Calu3 (cell line): ENCODE data around the gene RAB7B. TPM values are rescaled to one million over a fixed set of nuclear protein-coding genes. Genes with fewer than 3 reads are reported as not detected.

Source experiments
- BruUV-seq: library from RNA; stranded (reverse); fragments of 400-500 nt; replicated peaks from 2 replicates; lab custom pipeline; 2021; lab: Mats Ljungman, UMichigan
- CTCF ChIA-PET: fragments of 300-600 bp; sonication (Branson Sonifier 250); formaldehyde crosslinking; loops from one replicate; lab custom pipeline; 2022; ENCODE audit warnings: antibody characterized with exemption; lab: Charles Lee
- DNase-seq: peaks from one replicate; pipeline ENCODE4 v3.0.0; 2022
- H3K27ac Mint-ChIP-seq: one replicate; pipeline ENCODE4 v1.8.0; 2022; ENCODE audit warnings: mixed read lengths; ENCODE audit not compliant: unreplicated experiment
- H3K27me3 Mint-ChIP-seq: one replicate; pipeline ENCODE4 v1.8.0; 2022; ENCODE audit warnings: mixed read lengths; ENCODE audit not compliant: unreplicated experiment
- H3K36me3 Mint-ChIP-seq: one replicate; pipeline ENCODE4 v1.8.0; 2022; ENCODE audit warnings: mild to moderate bottlenecking, moderate library complexity, mixed read lengths; ENCODE audit not compliant: insufficient read depth, unreplicated experiment
- H3K4me1 Mint-ChIP-seq: one replicate; pipeline ENCODE4 v1.8.0; 2022; ENCODE audit warnings: mild to moderate bottlenecking, low read depth, mixed read lengths; ENCODE audit not compliant: unreplicated experiment
- H3K4me3 Mint-ChIP-seq: one replicate; pipeline ENCODE4 v1.8.0; 2022; ENCODE audit warnings: mild to moderate bottlenecking, low read depth, moderate library complexity, mixed read lengths; ENCODE audit not compliant: unreplicated experiment
- H3K9me3 Mint-ChIP-seq: one replicate; pipeline ENCODE4 v1.8.0; 2022; ENCODE audit warnings: low read depth, mixed read lengths; ENCODE audit not compliant: unreplicated experiment
- intact Hi-C: fragments of 100-400 bp; cut with micrococcal nuclease; formaldehyde crosslinking; loops from one replicate; pipeline ENCODE4 v1.10.0; 2022; ENCODE audit not compliant: unreplicated experiment
- total RNA-seq: library from RNA; stranded (reverse); gene quantifications from 2 replicates; pipeline ENCODE4 v1.2.3, GENCODE V29; 2022
- TF ChIP-seq, protein P1 (sequence below): fragments of 200-600 bp; IDR thresholded peaks from one replicate; pipeline ENCODE4 v1.8.0; 2022; ENCODE audit warnings: antibody characterized with exemption; ENCODE audit not compliant: unreplicated experiment

The RAB7B gene
- total RNA-seq, 1 experiment from 2014 or later, result 1.1 TPM

DNA sequence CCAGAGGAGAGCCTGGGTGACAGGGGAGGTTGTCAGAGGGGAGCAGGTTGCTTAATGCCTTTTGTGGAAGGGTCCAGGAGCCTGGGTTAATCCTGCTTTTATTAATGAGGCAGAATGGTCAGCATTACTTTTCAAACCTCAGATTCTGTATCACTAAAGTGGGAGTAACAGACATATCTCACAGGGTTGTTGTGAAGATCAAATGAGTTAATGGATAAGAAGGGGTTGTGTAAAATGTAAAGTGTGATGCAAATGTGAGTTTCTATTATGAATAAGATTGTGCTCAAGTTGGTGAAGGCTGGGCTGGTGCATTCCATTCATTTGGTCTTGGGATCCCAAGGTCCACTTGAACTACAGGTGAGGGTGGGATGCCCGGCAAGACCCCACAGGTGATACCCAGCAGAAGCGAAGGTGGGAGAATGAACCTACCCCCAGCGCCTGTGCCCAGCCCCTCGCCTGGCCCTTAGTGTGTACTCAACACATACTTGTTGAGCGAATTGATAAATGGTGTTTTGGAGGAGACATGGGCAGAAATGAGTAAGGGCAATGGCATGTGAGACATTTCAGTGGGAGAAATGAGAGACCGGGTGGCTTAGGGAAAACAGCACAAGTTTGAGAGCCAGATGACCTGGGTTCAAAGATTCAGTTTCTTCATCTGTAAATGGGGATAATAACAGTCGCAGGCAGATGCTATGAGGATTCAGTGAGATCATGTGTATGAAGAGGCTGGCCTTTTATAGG is 66.2 kb downstream of the RAB7B start:
- Mint-ChIP-seq H3K27ac (no peak overlapping the region), H3K27me3 (no peaks in the 10 kb centered on the region), H3K4me3 (no peak overlapping the region), H3K4me1 (peaks cover 84% of the 10 kb centered on the region), H3K36me3 (peaks cover 11% of the 10 kb centered on the region), H3K9me3 (no peaks in the 10 kb centered on the region)
- peak; percentile 52 for DNase-seq
- TF ChIP-seq, protein P1, sequence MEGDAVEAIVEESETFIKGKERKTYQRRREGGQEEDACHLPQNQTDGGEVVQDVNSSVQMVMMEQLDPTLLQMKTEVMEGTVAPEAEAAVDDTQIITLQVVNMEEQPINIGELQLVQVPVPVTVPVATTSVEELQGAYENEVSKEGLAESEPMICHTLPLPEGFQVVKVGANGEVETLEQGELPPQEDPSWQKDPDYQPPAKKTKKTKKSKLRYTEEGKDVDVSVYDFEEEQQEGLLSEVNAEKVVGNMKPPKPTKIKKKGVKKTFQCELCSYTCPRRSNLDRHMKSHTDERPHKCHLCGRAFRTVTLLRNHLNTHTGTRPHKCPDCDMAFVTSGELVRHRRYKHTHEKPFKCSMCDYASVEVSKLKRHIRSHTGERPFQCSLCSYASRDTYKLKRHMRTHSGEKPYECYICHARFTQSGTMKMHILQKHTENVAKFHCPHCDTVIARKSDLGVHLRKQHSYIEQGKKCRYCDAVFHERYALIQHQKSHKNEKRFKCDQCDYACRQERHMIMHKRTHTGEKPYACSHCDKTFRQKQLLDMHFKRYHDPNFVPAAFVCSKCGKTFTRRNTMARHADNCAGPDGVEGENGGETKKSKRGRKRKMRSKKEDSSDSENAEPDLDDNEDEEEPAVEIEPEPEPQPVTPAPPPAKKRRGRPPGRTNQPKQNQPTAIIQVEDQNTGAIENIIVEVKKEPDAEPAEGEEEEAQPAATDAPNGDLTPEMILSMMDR, result no peak
- intact Hi-C loops, result no loop called here
- BruUV-seq, result no TSS peak
- CTCF ChIA-PET, result interaction anchor here (0.6 kb wide), 1 partner anchor 48 kb away, joined by 3 read pairs; no protein-coding TSS in a partner anchor

DNA sequence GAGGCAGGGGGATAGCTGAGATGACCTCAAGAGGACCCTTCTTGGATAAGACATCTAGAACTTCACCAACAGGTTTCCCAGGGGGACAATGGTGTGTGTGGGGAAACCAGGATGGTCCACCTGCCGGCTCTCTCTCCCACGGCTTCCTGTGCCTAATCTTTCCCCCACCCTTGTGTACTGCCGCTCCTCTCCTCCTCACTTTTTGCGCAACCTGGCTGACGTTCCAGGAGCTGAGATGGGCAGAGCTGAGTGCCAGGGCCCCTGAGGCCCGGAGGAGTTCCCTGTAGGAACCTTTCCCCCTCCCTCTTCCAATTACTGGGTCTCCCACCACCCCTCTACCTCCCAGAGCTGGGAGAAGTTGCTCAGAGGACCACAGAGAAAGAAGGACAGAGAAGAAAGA is 66.9 kb downstream of the RAB7B start:
- TF ChIP-seq, protein P1, result no peak
- Mint-ChIP-seq H3K27me3 (no peaks in the 10 kb centered on the region), H3K4me1 (peaks cover 79% of the 10 kb centered on the region), H3K9me3 (no peaks in the 10 kb centered on the region), H3K4me3 (no peak overlapping the region), H3K27ac (no peak overlapping the region), H3K36me3 (peaks cover 11% of the 10 kb centered on the region)
- BruUV-seq, result no TSS peak
- CTCF ChIA-PET, result interaction anchor here (0.6 kb wide), 1 partner anchor 49 kb away, joined by 3 read pairs; no protein-coding TSS in a partner anchor
- DNase-seq, result no peak
- intact Hi-C loops, result no loop called here

DNA sequence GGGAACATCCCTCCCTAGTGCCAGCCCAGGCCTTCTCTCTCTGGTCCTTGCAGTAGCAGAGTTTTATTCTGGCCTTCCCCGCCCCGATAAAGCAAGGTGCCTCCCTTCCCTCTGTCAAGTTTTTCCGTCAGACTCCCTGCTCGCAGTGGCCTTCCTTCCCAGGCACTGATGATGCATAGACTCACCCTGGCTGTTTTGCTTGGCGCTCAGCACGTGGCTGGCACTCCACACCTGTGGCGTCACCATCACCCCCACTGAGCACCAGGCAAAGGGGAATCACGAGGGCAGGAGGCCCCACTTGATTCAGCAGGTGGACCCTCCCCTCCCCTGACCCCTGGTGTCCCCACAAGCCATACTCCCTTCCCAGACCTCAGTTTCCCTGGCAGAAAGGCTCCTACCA is 67.3 kb downstream of the RAB7B start:
- Mint-ChIP-seq H3K27ac (no peak overlapping the region), H3K9me3 (no peaks in the 10 kb centered on the region), H3K36me3 (peaks cover 11% of the 10 kb centered on the region), H3K4me3 (no peak overlapping the region), H3K4me1 (peaks cover 75% of the 10 kb centered on the region), H3K27me3 (no peaks in the 10 kb centered on the region)
- TF ChIP-seq, protein P1, result no peak
- intact Hi-C loops, result no loop called here
- DNase-seq, result no peak
- BruUV-seq, result no TSS peak
- CTCF ChIA-PET, result no interaction called here

DNA sequence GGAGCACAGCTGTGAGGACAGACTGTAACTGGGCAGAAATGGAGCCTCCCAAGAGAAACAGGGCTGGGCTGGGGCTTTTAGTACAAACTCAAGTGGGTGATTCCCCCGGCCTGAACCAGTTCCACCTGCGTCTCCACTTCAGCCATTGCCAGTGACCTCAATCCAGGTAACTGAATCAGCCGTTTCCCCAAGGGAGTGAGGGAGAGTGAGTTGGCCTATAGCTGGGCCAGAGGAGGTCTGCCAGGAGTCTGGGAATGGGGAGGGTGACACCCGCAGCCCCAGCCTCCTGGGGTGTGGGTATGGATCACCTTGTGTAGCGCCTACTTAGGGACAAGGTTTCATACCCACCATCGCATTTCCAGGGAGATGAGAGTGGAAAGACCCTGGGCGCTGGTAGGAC is 68.4 kb downstream of the RAB7B start:
- CTCF ChIA-PET, result interaction anchor here (1.1 to 1.3 kb wide), 2 partner anchors 9 to 43 kb away, joined by 4 to 7 read pairs; no protein-coding TSS in a partner anchor
- DNase-seq, result peak; percentile 64
- H3K4me3 Mint-ChIP-seq, result no peak overlapping the region
- H3K9me3 Mint-ChIP-seq, result no peaks in the 10 kb centered on the region
- BruUV-seq, result no TSS peak
- H3K27me3 Mint-ChIP-seq, result no peaks in the 10 kb centered on the region
- no peak overlapping the region for H3K27ac Mint-ChIP-seq
- TF ChIP-seq, protein P1, result no peak
- H3K4me1 Mint-ChIP-seq, result peaks cover 64% of the 10 kb centered on the region
- intact Hi-C loops, result no loop called here
- peaks cover 8% of the 10 kb centered on the region for H3K36me3 Mint-ChIP-seq
